ENCODE data around the gene YEATS4.

- no peak for TF ChIP-seq POLR2AphosphoS5 (IDR thresholded peaks at IDR 0.05)
- TF ChIP-seq CTCF (IDR thresholded peaks at IDR 0.05 in 8 of 11, conservative IDR thresholded peaks at IDR 0.05 in 3 of 11): no peak
Measured at GRCh38 chr12:69338120-69338859, 21.3 kb upstream of the YEATS4 start.
